T-helper 17 cell (primary cell): Measurements from ENCODE around the gene ZNF124. TPM values are rescaled to one million over a fixed set of nuclear protein-coding genes. Genes with fewer than 3 reads are reported as not detected.
"Not testable (repeated sequence)": the region's sequence is repeated elsewhere in the genome, so short reads cannot be mapped to it uniquely, and the experiment has no call there.

Experiments
- ATAC-seq: fragments of 150-1000 bp; cut with Tn5 transposase; 2 replicates; pipeline ENCODE4 v1.10.0; 2021; ENCODE audit warnings: mild to moderate bottlenecking, moderate library complexity
- DNase-seq, 3 donors: peaks; one replicate each; pipeline versions ENCODE4 v3.0.0 to v3.0.0-alpha.2; 2020 to 2021
- H3K9me3 ChIP-seq: one replicate; pipeline ENCODE4 v1.7.0; 2013; ENCODE audit warnings: low read length, mild to moderate bottlenecking; ENCODE audit not compliant: control insufficient read depth, poor library complexity, severe bottlenecking
- H3K27ac Mint-ChIP-seq: one replicate; pipeline ENCODE4 v1.8.0; 2022; ENCODE audit warnings: mild to moderate bottlenecking, moderate library complexity, mixed read lengths
- H3K27me3 Mint-ChIP-seq: one replicate; pipeline ENCODE4 v1.8.0; 2022; ENCODE audit warnings: mixed read lengths
- H3K36me3 Mint-ChIP-seq: one replicate; pipeline ENCODE4 v1.8.0; 2022; ENCODE audit warnings: low read depth, mixed read lengths
- H3K4me1 Mint-ChIP-seq: one replicate; pipeline ENCODE4 v1.8.0; 2022; ENCODE audit warnings: mild to moderate bottlenecking, mixed read lengths
- H3K4me3 Mint-ChIP-seq: one replicate; pipeline ENCODE4 v1.8.0; 2022; ENCODE audit warnings: mild to moderate bottlenecking, moderate library complexity, mixed read lengths
- total RNA-seq, 4 donors: library from RNA in 2 of 4; stranded (reverse) in 2 of 4; gene quantifications; one replicate each; pipeline ENCODE4 v1.2.3 and lab custom pipeline; 2022 to 2026

The ZNF124 gene
- total RNA-seq, 2 donors from 2014 or later: 12.0 to 16.7 TPM

DNA sequence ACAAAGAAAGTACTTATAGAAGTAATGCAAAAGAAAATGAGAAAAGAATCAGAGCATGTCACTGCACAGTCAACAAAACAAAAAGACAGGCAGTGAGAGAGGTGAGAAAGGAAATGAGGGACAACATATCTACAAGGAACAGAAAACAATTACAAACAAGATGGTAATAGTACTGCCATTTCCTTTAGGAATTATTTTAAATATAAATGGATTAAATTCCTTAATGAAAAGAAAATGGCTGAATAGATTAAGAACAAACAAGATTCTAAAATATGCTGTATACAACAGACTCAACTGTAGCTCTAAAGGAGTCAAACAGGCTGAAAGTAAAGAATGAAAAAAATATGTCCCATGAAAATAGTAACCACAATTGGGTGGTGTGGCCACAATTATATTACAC is 22.1 kb upstream of the ZNF124 start:
- peaks cover 18% of the 10 kb centered on the region for H3K9me3 ChIP-seq
- Mint-ChIP-seq H3K36me3 (peaks cover 25% of the 10 kb centered on the region), H3K4me3 (no peak overlapping the region), H3K27me3 (no peaks in the 10 kb centered on the region), H3K4me1 (no peaks in the 10 kb centered on the region), H3K27ac (no peak overlapping the region)
- DNase-seq (no peak), ATAC-seq (no peak)

DNA sequence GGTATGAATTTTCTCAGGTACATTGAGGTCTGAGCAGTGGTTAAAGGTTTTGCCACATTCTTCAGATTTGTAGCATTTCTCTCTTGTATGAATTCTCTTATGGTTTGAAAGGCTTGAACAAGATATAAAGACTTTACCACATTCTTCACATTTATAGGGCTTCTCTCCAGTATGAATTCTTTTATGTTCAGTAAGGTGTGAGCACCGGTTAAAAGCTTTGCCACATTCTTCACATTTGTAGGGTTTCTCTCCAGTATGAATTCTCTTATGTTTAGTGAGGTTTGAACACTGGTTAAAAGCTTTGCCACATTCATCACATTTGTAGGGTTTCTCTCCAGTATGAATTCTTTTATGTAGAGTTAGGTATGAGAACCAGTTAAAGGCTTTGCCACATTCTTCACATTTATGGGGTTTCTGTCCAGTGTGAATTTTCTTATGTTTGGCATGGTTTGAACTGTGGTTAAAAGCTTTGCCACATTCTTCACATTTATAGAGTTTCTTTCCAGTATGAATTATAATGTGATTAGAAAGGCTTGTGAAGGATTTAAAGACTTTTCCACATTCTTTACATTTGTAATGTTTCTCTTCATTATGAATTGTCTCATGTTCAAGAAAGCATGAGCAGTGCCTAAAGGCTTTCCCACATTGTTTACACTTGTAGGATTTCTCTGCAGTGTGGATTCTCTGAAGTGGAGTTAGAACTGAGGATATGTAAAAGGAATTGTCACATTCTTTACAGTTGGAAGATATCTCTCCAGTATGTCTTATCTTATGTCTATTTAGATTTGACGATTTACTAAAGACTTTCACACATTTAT is 18.4 kb upstream of the ZNF124 start:
- Mint-ChIP-seq H3K4me1 (no peaks in the 10 kb centered on the region), H3K27me3 (no peaks in the 10 kb centered on the region), H3K36me3 (peaks cover 16% of the 10 kb centered on the region), H3K4me3 (no peak overlapping the region), H3K27ac (no peak overlapping the region)
- ATAC-seq: no peak
- DNase-seq: no peak
- peaks cover 19% of the 10 kb centered on the region for H3K9me3 ChIP-seq

DNA sequence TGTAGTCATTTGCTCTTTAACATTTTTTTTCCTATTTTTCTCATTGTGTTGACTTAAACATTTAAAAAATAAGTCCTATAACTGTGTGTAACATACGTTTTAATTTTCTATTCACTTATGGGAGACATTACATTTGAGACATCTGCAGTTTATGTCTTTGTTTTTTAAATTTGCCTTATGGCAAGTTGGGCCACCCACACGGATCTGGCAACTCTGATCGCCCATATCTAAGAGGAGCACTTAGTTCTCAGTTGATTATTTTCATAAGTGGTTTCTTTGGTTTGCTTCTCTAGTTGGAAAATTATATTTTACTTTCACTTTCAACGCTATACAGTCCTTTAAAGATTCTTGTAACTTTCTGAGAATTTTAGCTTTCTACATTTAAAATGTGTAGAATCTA is 13.8 kb upstream of the ZNF124 start:
- peaks cover 5% of the 10 kb centered on the region for H3K36me3 Mint-ChIP-seq
- peaks cover 15% of the 10 kb centered on the region for H3K9me3 ChIP-seq
- no peaks in the 10 kb centered on the region for H3K4me1 Mint-ChIP-seq
- DNase-seq: no peak
- no peak overlapping the region for H3K4me3 Mint-ChIP-seq
- no peak overlapping the region for H3K27ac Mint-ChIP-seq
- ATAC-seq: no peak
- no peaks in the 10 kb centered on the region for H3K27me3 Mint-ChIP-seq

DNA sequence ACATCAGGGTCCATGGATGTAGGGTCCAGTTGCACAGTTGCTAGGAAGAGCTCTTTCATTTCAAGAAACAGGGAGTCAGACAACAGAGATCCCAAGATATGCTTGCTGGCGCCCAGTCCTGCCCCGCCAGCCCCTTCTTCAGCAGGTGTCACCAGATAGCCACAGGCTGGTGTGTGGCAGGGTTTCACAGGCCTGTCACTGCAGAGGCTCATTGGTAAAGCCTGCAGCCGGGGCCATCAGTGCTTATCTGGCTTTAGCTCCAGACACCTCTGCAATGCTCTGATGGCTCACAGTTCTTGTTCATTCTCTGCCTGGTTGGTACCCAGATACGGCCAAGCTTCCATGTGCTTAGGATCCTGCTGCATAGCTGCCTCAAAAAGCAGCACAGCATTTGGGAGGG is 12.4 kb upstream of the ZNF124 start:
- ATAC-seq: no peak
- Mint-ChIP-seq H3K4me3 (no peak overlapping the region), H3K4me1 (no peaks in the 10 kb centered on the region), H3K27ac (no peak overlapping the region), H3K27me3 (no peaks in the 10 kb centered on the region), H3K36me3 (no peaks in the 10 kb centered on the region)
- DNase-seq: no peak
- peaks cover 7% of the 10 kb centered on the region for H3K9me3 ChIP-seq

DNA sequence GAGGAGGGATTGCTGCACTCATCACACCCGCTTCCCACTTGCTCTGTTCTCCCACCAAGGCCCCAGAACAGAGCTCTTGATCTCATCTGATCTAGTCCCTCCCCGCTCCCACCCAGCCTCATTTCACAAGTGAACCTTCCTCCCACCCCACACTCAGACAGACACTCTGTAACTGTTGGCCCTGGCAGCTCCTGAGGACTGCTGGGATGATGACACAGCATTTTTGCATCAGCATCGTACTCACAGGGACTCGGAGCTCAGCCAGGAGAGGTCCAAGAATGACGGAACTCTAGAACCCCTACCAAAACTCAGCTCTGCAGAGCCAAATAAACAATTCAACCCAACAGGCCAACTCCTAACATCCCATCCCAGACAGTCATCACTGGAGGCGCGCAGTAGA is 11.2 kb upstream of the ZNF124 start:
- ATAC-seq (no peak), DNase-seq (no peak)
- Mint-ChIP-seq H3K36me3 (no peaks in the 10 kb centered on the region), H3K4me1 (no peaks in the 10 kb centered on the region), H3K4me3 (no peak overlapping the region), H3K27me3 (no peaks in the 10 kb centered on the region), H3K27ac (no peak overlapping the region)
- peaks cover 7% of the 10 kb centered on the region for H3K9me3 ChIP-seq

DNA sequence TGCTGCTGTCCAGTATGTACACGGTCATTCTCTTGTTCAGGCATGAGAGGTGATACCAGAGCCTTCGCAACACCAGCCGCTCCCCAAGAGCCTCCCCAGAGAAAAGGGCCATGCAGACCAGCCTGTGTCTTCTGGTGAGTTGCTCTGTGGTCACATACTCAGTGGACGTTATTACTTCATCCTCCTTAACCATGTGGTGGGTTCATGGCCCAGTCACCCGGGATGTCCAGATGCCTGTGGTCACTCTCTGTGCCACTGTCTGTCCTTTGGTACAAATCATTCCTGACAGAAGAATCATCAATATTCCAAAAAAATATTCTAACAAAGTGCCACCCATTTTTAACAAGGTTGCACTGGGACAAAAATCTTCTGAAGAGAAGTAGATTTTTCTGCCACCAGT is 8.8 kb upstream of the ZNF124 start:
- H3K4me3 Mint-ChIP-seq: no peak overlapping the region
- H3K27me3 Mint-ChIP-seq: no peaks in the 10 kb centered on the region
- no peaks in the 10 kb centered on the region for H3K36me3 Mint-ChIP-seq
- DNase-seq: no peak
- H3K27ac Mint-ChIP-seq: no peak overlapping the region
- no peaks in the 10 kb centered on the region for H3K4me1 Mint-ChIP-seq
- no peak for ATAC-seq
- H3K9me3 ChIP-seq: peaks cover 7% of the 10 kb centered on the region

DNA sequence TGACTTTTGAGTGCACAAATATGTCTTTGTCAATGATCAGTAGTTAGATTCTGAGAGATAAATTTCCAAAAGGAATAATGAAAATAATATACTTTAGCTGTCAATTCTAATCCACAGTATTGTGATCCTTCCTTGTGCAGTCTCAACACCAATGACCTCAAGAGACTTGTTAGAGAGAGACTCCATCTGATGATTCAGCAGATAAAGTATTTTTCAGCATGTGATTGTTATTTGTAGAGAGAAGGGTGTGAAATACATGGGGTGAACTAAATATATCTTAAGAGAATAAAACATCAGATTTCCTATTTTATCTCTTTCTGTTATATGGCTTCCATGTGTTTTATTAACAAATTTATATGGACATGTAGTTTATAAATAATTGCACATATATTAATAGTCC is 5.9 kb upstream of the ZNF124 start:
- H3K4me1 Mint-ChIP-seq: no peaks in the 10 kb centered on the region
- H3K27me3 Mint-ChIP-seq: no peaks in the 10 kb centered on the region
- no peak overlapping the region for H3K27ac Mint-ChIP-seq
- DNase-seq (no peak), ATAC-seq (no peak)
- H3K9me3 ChIP-seq: peaks cover 2% of the 10 kb centered on the region
- no peak overlapping the region for H3K4me3 Mint-ChIP-seq
- no peaks in the 10 kb centered on the region for H3K36me3 Mint-ChIP-seq

DNA sequence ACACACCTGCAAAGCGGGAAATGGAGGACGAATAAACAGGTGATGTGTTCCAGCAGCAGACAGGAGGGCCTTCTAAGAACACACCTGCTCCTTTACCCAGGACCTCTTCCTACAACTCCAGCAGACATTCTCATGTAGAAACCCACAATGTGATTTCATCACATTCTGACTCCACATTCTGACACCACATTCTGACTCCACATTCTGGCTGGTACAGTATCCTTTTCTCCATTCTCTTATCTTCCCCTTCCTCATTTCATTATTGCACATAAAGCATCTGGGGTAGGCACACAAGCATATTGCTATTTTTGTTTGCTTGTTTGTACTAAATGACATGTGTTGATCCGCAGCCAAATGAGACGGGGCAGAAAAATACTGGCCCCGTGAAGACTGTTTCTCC is 3.6 kb upstream of the ZNF124 start:
- H3K4me1 Mint-ChIP-seq: no peaks in the 10 kb centered on the region
- no peak for ATAC-seq
- H3K9me3 ChIP-seq: peaks cover 2% of the 10 kb centered on the region
- H3K36me3 Mint-ChIP-seq: no peaks in the 10 kb centered on the region
- peak overlapping the region; percentile 43 for H3K27ac Mint-ChIP-seq
- no peaks in the 10 kb centered on the region for H3K27me3 Mint-ChIP-seq
- H3K4me3 Mint-ChIP-seq: no peak overlapping the region
- DNase-seq: no peak

DNA sequence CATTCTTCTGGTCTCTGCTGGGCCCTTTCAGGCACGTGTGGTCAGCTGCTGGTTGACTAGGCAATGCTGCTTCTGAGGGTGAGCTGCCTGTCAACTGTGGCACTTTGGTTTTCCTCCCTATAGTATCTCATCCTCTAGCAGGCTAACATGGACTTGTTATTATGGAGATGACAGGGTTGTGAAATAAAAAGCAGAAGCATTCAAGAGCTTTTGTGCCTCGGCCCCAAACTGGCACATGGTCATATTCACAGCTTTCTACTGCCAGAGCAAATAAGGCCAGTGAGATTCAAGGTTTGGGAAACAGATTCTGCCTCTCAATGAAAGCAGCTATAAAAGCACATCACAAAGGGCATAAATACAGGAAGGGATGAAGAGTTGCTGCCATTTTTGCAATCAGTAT is 1.6 kb upstream of the ZNF124 start:
- DNase-seq (no peak), ATAC-seq (no peak)
- H3K9me3 ChIP-seq: no peaks in the 10 kb centered on the region
- Mint-ChIP-seq H3K36me3 (no peaks in the 10 kb centered on the region), H3K4me1 (no peaks in the 10 kb centered on the region), H3K4me3 (no peak overlapping the region), H3K27ac (no peak overlapping the region), H3K27me3 (no peaks in the 10 kb centered on the region)

DNA sequence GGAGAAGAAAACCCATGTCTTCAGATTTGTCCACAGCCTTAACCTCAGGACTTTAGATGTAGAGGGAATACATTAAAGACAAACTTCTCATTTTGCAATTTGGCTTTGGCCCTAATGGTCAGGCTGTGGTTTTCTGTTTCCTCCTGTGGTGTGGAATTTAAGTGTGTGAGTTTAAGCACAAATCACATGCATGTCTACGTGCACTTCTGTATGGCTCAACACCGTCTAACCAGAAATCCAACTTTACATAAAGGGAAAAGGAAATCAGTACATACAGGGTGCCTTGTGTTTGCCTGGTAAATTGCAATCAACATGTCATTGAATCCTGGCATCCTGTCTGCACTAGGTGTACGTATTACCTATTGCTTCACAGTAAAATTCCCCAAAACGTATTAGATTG is 1.2 kb upstream of the ZNF124 start:
- DNase-seq: no peak

DNA sequence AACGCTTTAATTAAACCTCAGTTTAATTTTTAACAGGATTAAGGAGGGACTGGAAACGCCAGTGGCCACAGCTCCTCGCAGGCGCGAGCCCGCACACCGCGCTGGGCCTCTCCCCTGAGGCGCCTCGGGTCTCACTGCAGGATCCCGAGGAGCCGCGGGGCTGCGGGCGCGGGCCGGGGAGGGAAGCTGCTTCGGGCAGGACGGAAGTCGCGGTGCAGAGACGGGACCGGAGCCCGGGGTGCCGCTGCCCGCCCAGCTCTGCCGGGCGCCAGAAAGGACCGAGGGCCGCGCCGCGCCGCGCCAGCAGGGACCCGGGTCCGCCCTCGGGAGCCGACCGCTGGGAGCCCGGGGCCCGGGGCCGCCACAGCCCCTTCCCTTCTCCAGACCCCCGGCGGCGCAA is 377 bp downstream of the ZNF124 start:
- peak; percentile 52 for ATAC-seq
- H3K36me3 Mint-ChIP-seq, H3K27ac Mint-ChIP-seq, H3K4me3 Mint-ChIP-seq, H3K4me1 Mint-ChIP-seq, DNase-seq, H3K27me3 Mint-ChIP-seq, H3K9me3 ChIP-seq: not testable (repeated sequence)

More for the DNA sequence above, 1.2 kb upstream of the ZNF124 start:
- no peak for ATAC-seq
- no peak overlapping the region for H3K4me3 Mint-ChIP-seq
- no peaks in the 10 kb centered on the region for H3K9me3 ChIP-seq
- no peaks in the 10 kb centered on the region for H3K36me3 Mint-ChIP-seq
- no peaks in the 10 kb centered on the region for H3K4me1 Mint-ChIP-seq
- no peaks in the 10 kb centered on the region for H3K27me3 Mint-ChIP-seq
- H3K27ac Mint-ChIP-seq: no peak overlapping the region

DNA sequence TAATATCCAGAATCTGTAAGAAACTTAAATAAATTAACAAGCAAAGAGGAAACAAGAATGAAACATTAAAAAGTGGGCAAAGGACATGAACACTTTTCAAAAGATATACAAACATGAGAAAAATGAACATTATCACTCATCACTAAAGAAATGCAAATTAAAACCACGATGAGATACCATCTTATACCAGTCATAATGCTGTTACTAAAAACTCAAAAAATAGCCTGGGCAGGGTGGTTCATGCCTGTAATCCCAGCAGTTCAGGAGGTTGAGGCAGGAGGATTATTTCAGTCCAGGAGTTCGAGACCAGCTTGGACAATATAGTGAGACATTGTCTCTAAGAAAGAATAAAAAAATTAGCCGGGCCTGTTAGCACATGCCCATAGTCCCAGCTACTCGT is 6.1 kb downstream of the ZNF124 start:
- no peaks in the 10 kb centered on the region for H3K27me3 Mint-ChIP-seq
- ATAC-seq: no peak
- H3K36me3 Mint-ChIP-seq: peaks cover 6% of the 10 kb centered on the region
- peaks cover 3% of the 10 kb centered on the region for H3K4me1 Mint-ChIP-seq
- H3K27ac Mint-ChIP-seq: no peak overlapping the region
- DNase-seq: no peak
- H3K4me3 Mint-ChIP-seq: no peak overlapping the region
- H3K9me3 ChIP-seq: peaks cover 14% of the 10 kb centered on the region

DNA sequence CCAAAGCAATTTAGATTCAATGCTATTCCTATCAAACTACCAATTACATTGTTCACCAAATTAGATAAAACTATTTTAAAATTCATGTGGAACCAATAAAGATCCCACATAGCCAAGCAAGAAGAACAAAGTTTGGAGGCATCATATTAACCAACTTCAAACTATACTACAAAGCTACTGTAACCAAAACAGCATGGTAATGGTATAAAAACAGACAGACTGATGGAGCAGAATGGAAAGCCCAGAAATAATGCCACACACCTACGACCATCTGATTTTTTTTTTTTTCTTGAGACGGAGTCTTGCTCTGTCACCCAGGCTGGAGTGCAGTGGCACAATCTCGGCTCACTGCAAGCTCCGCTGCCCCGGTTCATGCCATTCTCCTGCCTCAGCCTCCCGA is 7.1 kb downstream of the ZNF124 start:
- DNase-seq (no peak), ATAC-seq (no peak)
- Mint-ChIP-seq H3K36me3 (peaks cover 6% of the 10 kb centered on the region), H3K4me3 (no peak overlapping the region), H3K4me1 (peaks cover 3% of the 10 kb centered on the region), H3K27ac (no peak overlapping the region), H3K27me3 (no peaks in the 10 kb centered on the region)
- peaks cover 18% of the 10 kb centered on the region for H3K9me3 ChIP-seq

DNA sequence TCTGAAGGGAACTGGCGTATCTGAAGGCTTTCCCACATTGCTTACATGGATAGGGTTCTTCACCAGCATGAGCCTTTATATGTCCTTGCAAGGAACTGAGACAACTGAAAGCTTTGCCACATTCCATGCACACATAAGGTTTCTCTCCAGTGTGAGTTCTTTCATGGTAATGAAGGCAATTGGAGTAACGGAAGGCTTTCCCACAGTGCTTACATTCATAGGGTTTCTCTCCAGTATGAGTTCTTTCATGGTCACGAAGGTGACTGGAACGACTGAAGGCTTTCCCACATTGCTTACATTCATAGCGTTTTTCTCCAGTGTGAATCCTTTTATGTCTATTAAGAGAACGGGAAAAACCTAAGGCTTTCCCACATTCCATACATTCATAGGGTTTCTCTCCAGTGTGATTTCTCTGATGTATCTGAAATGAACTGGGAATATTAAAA is 15.0 kb downstream of the ZNF124 start:
- H3K9me3 ChIP-seq: peaks cover 57% of the 10 kb centered on the region
- no peaks in the 10 kb centered on the region for H3K4me1 Mint-ChIP-seq
- ATAC-seq: no peak
- DNase-seq: no peak
- no peaks in the 10 kb centered on the region for H3K27me3 Mint-ChIP-seq
- no peak overlapping the region for H3K4me3 Mint-ChIP-seq
- H3K36me3 Mint-ChIP-seq: peaks cover 2% of the 10 kb centered on the region
- H3K27ac Mint-ChIP-seq: no peak overlapping the region
